ENCODE results near the gene MIOS.

The MIOS gene

DNA sequence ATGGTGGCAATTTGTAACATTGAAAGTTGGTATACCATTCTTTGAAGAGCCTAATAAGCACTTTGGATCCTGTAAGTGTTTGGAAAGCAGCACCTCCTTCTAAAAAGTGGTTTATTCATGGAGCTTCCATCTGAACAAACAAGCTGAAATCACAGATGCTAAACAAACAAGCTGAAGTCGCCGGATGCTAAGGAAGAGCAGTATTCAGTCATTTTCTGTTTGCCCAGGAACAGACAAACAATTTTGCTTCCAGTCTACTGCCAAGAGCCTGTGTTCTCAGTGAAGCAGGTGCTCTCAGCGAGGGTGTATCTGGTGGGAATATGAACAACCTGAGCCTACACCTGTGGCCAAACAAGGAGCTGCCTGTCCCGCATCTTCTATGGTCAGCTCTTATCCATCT, 37.4 kb upstream of the MIOS start:
- no peaks in the 10 kb centered on the region for H3K4me1 ChIP-seq (ENCODE audit: insufficient read depth, low read length, poor library complexity, severe bottlenecking)
- no peak overlapping the region for H2AFZ ChIP-seq (ENCODE audit: low read length)
- no peaks in the 10 kb centered on the region for H3K36me3 ChIP-seq (ENCODE audit: insufficient read depth, low read length)
- no peak overlapping the region for H3K9ac ChIP-seq (ENCODE audit: low read depth, low read length, poor library complexity, severe bottlenecking)
- H3K27me3 ChIP-seq (ENCODE audit: insufficient read depth, low read length, poor library complexity, severe bottlenecking) = no peaks in the 10 kb centered on the region
- no peaks in the 10 kb centered on the region for H3K79me2 ChIP-seq (ENCODE audit: insufficient read depth, low read length)
- no peaks in the 10 kb centered on the region for H4K20me1 ChIP-seq (ENCODE audit: insufficient read depth, low read length, poor library complexity, severe bottlenecking)
- no peaks in the 10 kb centered on the region for H3K9me2 ChIP-seq (replicated peaks; ENCODE audit: low read depth, low read length)
- TF ChIP-seq, protein P1, sequence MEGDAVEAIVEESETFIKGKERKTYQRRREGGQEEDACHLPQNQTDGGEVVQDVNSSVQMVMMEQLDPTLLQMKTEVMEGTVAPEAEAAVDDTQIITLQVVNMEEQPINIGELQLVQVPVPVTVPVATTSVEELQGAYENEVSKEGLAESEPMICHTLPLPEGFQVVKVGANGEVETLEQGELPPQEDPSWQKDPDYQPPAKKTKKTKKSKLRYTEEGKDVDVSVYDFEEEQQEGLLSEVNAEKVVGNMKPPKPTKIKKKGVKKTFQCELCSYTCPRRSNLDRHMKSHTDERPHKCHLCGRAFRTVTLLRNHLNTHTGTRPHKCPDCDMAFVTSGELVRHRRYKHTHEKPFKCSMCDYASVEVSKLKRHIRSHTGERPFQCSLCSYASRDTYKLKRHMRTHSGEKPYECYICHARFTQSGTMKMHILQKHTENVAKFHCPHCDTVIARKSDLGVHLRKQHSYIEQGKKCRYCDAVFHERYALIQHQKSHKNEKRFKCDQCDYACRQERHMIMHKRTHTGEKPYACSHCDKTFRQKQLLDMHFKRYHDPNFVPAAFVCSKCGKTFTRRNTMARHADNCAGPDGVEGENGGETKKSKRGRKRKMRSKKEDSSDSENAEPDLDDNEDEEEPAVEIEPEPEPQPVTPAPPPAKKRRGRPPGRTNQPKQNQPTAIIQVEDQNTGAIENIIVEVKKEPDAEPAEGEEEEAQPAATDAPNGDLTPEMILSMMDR (conservative IDR thresholded peaks at IDR 0.05; ENCODE audit: low read length) = no peak
- TF ChIP-seq EZH2phosphoT487 (IDR thresholded peaks at IDR 0.05; ENCODE audit: borderline replicate concordance) = no peak
- H3K9me3 ChIP-seq (ENCODE audit: insufficient read depth, low read depth, low read length) = no peaks in the 10 kb centered on the region
- H3F3A ChIP-seq (ENCODE audit: low read depth) = no peaks in the 10 kb centered on the region
- no peak overlapping the region for H3K4me3 ChIP-seq (ENCODE audit: low read length, poor library complexity, severe bottlenecking)
- no peak overlapping the region for H3K4me2 ChIP-seq (ENCODE audit: low read depth, low read length, poor library complexity, severe bottlenecking)

GRCh38 chr7:7533831-7534430, 32.8 kb upstream of the MIOS start:
- H3K27me3 ChIP-seq (ENCODE audit: insufficient read depth, low read length, poor library complexity, severe bottlenecking) = no peaks in the 10 kb centered on the region
- no peaks in the 10 kb centered on the region for H3F3A ChIP-seq (ENCODE audit: low read depth)
- no peak overlapping the region for H2AFZ ChIP-seq (ENCODE audit: low read length)
- H3K79me2 ChIP-seq (ENCODE audit: insufficient read depth, low read length) = no peaks in the 10 kb centered on the region
- no peaks in the 10 kb centered on the region for H3K36me3 ChIP-seq (ENCODE audit: insufficient read depth, low read length)
- no peak overlapping the region for H3K4me3 ChIP-seq (ENCODE audit: low read length, poor library complexity, severe bottlenecking)
- no peaks in the 10 kb centered on the region for H3K4me1 ChIP-seq (ENCODE audit: insufficient read depth, low read length, poor library complexity, severe bottlenecking)
- TF ChIP-seq EZH2phosphoT487 (IDR thresholded peaks at IDR 0.05; ENCODE audit: borderline replicate concordance) = no peak
- TF ChIP-seq, protein P1 (conservative IDR thresholded peaks at IDR 0.05; ENCODE audit: low read length) = no peak
- H3K9ac ChIP-seq (ENCODE audit: low read depth, low read length, poor library complexity, severe bottlenecking) = no peak overlapping the region
- no peaks in the 10 kb centered on the region for H3K9me2 ChIP-seq (replicated peaks; ENCODE audit: low read depth, low read length)
- H3K4me2 ChIP-seq (ENCODE audit: low read depth, low read length, poor library complexity, severe bottlenecking) = no peak overlapping the region
- no peaks in the 10 kb centered on the region for H4K20me1 ChIP-seq (ENCODE audit: insufficient read depth, low read length, poor library complexity, severe bottlenecking)
- no peaks in the 10 kb centered on the region for H3K9me3 ChIP-seq (ENCODE audit: insufficient read depth, low read depth, low read length)

DNA sequence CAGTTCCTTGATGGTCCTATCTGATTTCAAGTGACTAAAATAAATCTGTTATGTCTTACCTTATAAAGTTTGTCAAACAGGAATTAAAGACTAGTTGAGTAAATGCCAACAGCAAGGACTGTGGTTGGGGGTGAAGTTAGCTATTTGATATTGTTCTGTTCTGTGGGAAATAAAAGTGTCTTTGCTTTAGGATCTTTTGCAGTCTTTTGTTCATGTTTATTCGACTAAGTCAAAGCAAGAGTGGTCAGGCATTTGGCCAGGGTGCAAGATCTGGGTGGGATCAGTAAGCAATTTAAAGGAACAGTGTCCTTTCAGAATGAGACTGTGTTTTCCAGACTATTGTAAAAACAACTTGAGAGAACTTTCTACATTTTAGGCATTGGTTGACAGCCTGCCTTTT, 31.0 kb upstream of the MIOS start, which contains the start of gene COL28A1:
TSS of gene COL28A1 (minus strand) at position 183 of the 400 bp plus-strand sequence. CDS start 2,998 bp downstream, outside the sequence.
- Histone ChIP-seq H3F3A (ENCODE audit: low read depth) (no peaks in the 10 kb centered on the region), H3K79me2 (ENCODE audit: insufficient read depth, low read length) (no peaks in the 10 kb centered on the region), H3K9ac (ENCODE audit: low read depth, low read length, poor library complexity, severe bottlenecking) (no peak within 1 kb of the TSS), H3K36me3 (ENCODE audit: insufficient read depth, low read length) (no peaks in the 10 kb centered on the region), H3K9me3 (ENCODE audit: insufficient read depth, low read depth, low read length) (no peaks in the 10 kb centered on the region), H3K4me3 (ENCODE audit: low read length, poor library complexity, severe bottlenecking) (no peak within 1 kb of the TSS), H3K27me3 (ENCODE audit: insufficient read depth, low read length, poor library complexity, severe bottlenecking) (no peaks in the 10 kb centered on the region), H3K4me1 (ENCODE audit: insufficient read depth, low read length, poor library complexity, severe bottlenecking) (no peaks in the 10 kb centered on the region), H3K4me2 (ENCODE audit: low read depth, low read length, poor library complexity, severe bottlenecking) (no peak within 1 kb of the TSS), H3K9me2 (replicated peaks; ENCODE audit: low read depth, low read length) (no peaks in the 10 kb centered on the region), H4K20me1 (ENCODE audit: insufficient read depth, low read length, poor library complexity, severe bottlenecking) (no peaks in the 10 kb centered on the region), H2AFZ (ENCODE audit: low read length) (no peak within 1 kb of the TSS)
- TF ChIP-seq EZH2phosphoT487 (IDR thresholded peaks at IDR 0.05; ENCODE audit: borderline replicate concordance) = no peak
- TF ChIP-seq, protein P1 (conservative IDR thresholded peaks at IDR 0.05; ENCODE audit: low read length) = no peak
